Measurements from ENCODE around the gene ZNF845.
"Not testable (repeated sequence)": the region's sequence is repeated elsewhere in the genome, so short reads cannot be mapped to it uniquely, and the experiment has no call there.

The ZNF845 gene

GRCh38 chr19:53333463-53334449 lies at the start of gene ZNF845:
Gene ZNF845 (plus strand): TSS chr19:53333749. CDS start chr19:53341308, 7,559 bp downstream.
- DNase-seq: peak; percentile 95

- no peak for DNase-seq
Observed at GRCh38 chr19:53285087-53285486, 48.5 kb upstream of the ZNF845 start.

DNA sequence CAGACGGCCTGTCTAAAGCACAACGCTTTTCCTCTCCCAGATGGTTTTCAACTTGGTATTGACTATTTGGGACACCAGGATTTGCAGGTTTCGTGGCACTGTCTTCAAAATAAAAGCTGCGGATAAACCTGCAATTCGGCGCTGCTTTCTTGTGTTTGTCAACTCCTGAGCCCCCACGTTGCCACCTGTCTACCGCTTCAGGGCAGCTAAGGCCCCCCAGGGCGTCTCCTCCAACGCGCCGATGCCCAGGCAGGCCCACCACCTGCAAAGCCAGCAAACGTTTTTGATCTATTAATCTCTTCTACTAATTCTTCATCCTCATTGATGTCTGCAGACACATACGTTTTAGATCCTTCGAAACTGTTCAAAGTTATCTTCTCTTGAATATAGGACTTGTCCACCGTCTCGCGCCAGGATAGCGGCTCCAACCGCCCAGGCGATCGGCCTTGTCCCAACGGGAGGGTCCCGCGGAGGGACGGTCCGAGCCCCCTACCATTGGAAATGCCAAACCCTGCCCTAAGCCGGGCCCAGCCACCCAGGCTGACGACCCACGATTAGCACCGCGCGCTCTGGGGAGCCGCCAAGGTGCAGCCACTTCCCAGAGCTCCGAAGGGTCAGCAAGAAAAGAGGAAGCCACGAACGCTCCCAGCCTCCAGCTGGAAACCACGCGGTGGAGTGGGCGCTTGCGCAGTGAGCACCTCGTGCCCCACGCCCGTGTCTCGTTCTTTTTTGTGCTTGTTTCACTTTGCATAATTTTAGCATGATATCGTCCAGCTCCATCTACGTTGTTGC lies 42.6 kb upstream of the ZNF845 start:
- no peak for DNase-seq

- DNase-seq: peak; percentile 25
Observed at GRCh38 chr19:53294786-53295441, 38.6 kb upstream of the ZNF845 start.

DNA sequence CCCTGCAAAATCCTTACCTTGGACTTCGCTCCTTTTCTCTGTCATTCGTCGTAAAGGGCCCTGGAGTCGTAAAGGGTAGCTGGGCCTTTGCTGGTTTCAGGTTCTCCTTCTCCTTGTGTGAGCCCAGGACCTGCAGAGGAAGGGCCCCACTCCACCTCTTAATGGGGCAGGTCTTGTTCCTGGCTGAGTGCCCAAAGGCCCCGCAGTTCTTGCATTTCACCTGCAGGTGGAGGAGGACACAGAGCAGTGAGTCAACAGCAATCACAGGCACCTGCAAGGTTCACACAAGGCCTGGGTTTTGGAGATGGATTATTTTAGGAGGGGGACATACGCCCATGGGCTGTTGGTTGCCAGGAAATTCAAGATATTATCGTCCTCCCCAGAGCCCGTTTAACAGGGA lies 32.2 kb upstream of the ZNF845 start:
- peak; percentile 25 for DNase-seq

- peak; percentile 61 for DNase-seq
Observed at GRCh38 chr19:53308339-53308811, 25.2 kb upstream of the ZNF845 start.

GRCh38 chr19:53311044-53311443 lies 22.5 kb upstream of the ZNF845 start:
- no peak for DNase-seq

- DNase-seq: no peak
Observed at GRCh38 chr19:53311897-53312296, 21.7 kb upstream of the ZNF845 start.

DNA sequence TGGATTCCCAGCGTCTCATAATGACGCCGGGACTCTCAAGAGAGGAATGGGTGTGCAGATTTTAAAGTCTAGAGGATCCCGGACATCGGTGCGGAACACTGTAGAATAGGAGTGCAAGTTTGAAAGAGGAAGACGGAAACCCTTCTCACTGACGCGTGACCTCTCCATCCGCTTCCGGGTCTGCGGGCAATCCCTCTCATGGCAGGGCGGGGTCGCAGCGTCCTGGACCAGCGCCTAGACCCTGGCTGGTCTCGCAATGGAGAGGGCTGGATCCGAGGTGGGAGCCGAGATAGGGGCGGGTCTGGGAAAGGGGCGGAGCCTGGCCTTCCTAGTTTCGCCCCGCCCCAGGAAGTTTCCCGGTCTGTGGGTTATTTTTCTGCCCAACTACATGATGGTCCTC lies 4.6 kb upstream of the ZNF845 start:
- peak; percentile 59 for DNase-seq

- DNase-seq: peak; percentile 15
Observed at GRCh38 chr19:53332484-53332883, 1.1 kb upstream of the ZNF845 start.

DNA sequence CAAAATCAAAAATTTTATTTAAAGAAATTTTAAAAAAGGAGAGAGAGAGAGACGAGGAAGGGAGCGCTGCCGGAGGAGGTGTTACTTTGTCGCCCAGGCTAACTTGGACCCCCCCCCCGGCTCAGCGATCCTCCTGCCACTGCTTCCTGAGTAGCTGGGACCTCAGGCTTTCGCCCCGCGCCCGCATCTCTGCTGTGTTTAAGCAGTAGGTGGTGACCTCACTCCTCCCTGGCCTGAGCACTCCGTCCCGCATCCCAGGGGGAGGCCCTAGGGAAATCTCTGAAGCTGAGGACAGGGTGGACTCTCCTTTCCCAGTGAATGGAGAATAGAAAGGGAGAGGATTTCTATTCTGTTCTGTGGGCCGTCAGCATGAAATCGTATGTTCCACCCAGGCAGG lies 485 bp upstream of the ZNF845 start:
- DNase-seq: peak; percentile 84

DNA sequence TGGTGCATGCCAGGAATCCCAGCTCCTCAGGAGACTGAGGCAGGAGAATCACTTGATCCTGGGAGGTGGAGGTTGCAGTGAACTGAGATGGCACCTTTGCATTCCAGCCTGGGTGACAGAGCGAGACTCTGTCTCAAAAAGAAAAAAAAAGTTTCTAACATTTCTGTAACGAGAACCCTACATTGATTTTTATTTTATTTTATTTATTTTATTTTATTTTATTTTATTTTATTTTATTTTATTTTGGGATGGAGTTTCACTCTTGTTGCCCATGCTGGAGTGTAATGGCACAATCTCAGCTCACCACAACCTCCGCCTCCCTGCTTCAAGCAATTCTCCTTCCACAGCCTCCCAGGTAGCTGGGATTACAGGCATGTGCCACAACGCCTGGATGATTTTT lies 10.9 kb downstream of the ZNF845 start:
- DNase-seq: not testable (repeated sequence)

GRCh38 chr19:53355739-53356138 lies 22.2 kb downstream of the ZNF845 start:
- DNase-seq: no peak

GRCh38 chr19:53357821-53358581 lies 24.5 kb downstream of the ZNF845 start:
- DNase-seq: no peak

GRCh38 chr19:53360056-53360455 lies 26.5 kb downstream of the ZNF845 start:
- DNase-seq: not testable (repeated sequence)

GRCh38 chr19:53365134-53365898 lies 31.8 kb downstream of the ZNF845 start, which contains the start of gene ZNF525:
Gene ZNF525 (plus strand): TSS chr19:53365705. CDS start chr19:53372282, 6,577 bp downstream.
- peak; percentile 95 for DNase-seq

DNA sequence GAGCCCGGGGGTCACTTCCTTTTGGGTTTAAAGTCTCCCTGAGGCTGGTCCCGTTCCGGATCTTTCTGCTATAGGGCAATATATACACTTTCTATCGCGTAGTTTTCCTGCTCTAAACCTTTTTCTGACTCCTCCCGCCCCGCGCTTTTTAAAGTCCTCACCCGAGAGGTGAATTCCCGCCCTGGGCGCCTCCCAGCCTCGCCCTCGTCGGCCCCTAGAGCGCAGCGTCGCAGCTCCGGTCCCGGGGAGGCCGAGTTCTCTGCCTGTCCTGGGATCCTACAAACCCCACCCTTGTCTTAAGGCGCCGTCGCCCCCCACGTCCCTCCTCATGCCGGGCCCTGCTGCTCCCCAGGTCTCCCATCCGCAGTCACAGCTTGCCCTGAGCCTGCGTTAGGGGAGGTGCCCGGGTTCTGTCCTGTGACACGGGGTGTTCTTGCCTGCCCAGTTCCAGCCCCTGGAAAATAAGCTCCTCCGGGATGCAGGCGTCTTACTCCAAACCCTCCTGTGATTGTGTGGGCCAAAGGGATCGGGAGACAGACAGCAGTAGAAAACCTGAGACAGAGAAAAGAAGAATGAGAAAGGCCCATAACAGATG lies 32.4 kb downstream of the ZNF845 start:
- peak; percentile 75 for DNase-seq

DNA sequence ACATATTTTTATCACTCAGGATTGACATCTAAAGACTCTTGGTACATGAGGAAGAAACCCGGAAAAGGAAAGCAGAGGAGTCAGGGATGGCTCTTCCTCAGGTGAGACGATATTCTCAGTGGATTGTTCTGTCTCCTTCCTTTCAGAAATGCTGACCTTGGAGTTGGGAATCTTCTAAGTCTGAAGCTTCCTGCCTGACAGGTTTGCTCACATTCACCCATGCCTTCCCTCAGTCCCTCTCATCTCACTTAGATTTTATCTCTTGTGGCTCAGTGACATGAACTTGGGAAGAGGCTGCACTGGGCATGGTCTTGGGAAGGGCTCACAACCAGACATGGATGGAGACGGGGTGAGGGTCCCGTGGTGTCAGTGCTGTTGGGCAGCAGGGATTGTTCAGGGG lies 38.6 kb downstream of the ZNF845 start:
- DNase-seq: no peak

GRCh38 chr19:53374288-53374687 lies 40.7 kb downstream of the ZNF845 start:
- no peak for DNase-seq

DNA sequence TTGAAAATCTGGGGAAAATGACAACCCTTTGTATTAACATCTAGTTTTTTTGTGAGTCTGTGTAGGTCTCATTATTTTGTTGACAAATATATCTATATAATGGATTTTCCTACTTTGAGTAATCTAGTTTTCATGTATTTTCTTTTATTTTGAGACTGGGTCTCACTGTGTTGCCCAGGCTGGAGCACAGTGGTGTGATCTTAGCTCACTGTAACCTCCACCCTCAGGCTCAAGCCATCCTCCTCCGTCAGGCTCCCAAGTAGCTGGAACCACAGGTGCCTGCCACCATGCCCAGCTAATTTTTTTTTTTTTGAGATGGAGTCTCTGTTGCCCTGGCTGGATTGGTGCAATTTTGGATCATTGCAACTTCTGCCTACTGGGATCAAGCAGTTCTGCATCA lies 41.2 kb downstream of the ZNF845 start:
- DNase-seq: no peak

GRCh38 chr19:53381376-53381775 lies 47.8 kb downstream of the ZNF845 start:
- no peak for DNase-seq

Measured in DMS53 (cell line).